ENCODE measurements around the gene SDF4.

SDF4 gene

GRCh38 chr1:1231400-1232207, at the start of gene SDF4:
Gene SDF4 (minus strand): TSS chr1:1232001. CDS start chr1:1228772, 3,229 bp downstream.
- peak; percentile 91 for DNase-seq (ENCODE audit: low read depth, low spot score)

- no peak for DNase-seq (ENCODE audit: low read depth, low spot score)
Observed at GRCh38 chr1:1280782-1281481, 49.1 kb upstream of the SDF4 start.

- DNase-seq (ENCODE audit: low read depth, low spot score), result no peak
Observed at GRCh38 chr1:1279028-1279427, 47.2 kb upstream of the SDF4 start.

GRCh38 chr1:1278620-1279019, 46.8 kb upstream of the SDF4 start:
- DNase-seq (ENCODE audit: low read depth, low spot score), result no peak

- DNase-seq (ENCODE audit: low read depth, low spot score), result no peak
Observed at GRCh38 chr1:1275836-1276235, 44.0 kb upstream of the SDF4 start.

GRCh38 chr1:1274931-1275431, 43.2 kb upstream of the SDF4 start:
- DNase-seq (ENCODE audit: low read depth, low spot score), result no peak

- no peak for DNase-seq (ENCODE audit: low read depth, low spot score)
Observed at GRCh38 chr1:1274299-1274930, 42.6 kb upstream of the SDF4 start.

- DNase-seq (ENCODE audit: low read depth, low spot score), result peak; percentile 75
Observed at GRCh38 chr1:1273512-1274298, 41.9 kb upstream of the SDF4 start, which contains the start of gene UBE2J2. Gene UBE2J2 (minus strand): TSS chr1:1273854. CDS start chr1:1267992, 5,862 bp downstream.

GRCh38 chr1:1273209-1273511, 41.4 kb upstream of the SDF4 start:
- DNase-seq (ENCODE audit: low read depth, low spot score), result no peak

- no peak for DNase-seq (ENCODE audit: low read depth, low spot score)
Observed at GRCh38 chr1:1272341-1273208, 40.8 kb upstream of the SDF4 start.

GRCh38 chr1:1270813-1271212, 39.0 kb upstream of the SDF4 start:
- no peak for DNase-seq (ENCODE audit: low read depth, low spot score)

GRCh38 chr1:1268284-1268682, 36.5 kb upstream of the SDF4 start:
- DNase-seq (ENCODE audit: low read depth, low spot score), result no peak

GRCh38 chr1:1267488-1268283, 35.9 kb upstream of the SDF4 start:
- DNase-seq (ENCODE audit: low read depth, low spot score), result no peak

GRCh38 chr1:1264868-1265272, 33.1 kb upstream of the SDF4 start:
- DNase-seq (ENCODE audit: low read depth, low spot score), result peak; percentile 68

- no peak for DNase-seq (ENCODE audit: low read depth, low spot score)
Observed at GRCh38 chr1:1264026-1264425, 32.2 kb upstream of the SDF4 start.

- no peak for DNase-seq (ENCODE audit: low read depth, low spot score)
Observed at GRCh38 chr1:1262758-1263157, 31.0 kb upstream of the SDF4 start.

GRCh38 chr1:1262071-1262470, 30.3 kb upstream of the SDF4 start:
- DNase-seq (ENCODE audit: low read depth, low spot score), result no peak

GRCh38 chr1:1260843-1261560, 29.2 kb upstream of the SDF4 start:
- DNase-seq (ENCODE audit: low read depth, low spot score), result no peak

GRCh38 chr1:1259951-1260600, 28.3 kb upstream of the SDF4 start:
- DNase-seq (ENCODE audit: low read depth, low spot score), result no peak

Measured in smooth muscle cell of the brain vasculature (primary cell).